IMR-90 (cell line): ENCODE results near the gene CD7. TPM values are rescaled to one million over a fixed set of nuclear protein-coding genes. Genes with fewer than 3 reads are reported as not detected.

ENCODE experiments used
- ATAC-seq: fragments of 200-7000 bp; cut with Tn5 transposase; 2 replicates; pipeline ENCODE4 v1.9.1; 2020; ENCODE audit warnings: low read depth, mild to moderate bottlenecking, moderate library complexity
- BruUV-seq: library from RNA; stranded (reverse); fragments of 400-500 nt; replicated peaks from 2 replicates; lab custom pipeline; 2021; lab: Mats Ljungman, UMichigan
- CTCF ChIA-PET: fragments of 300-600 bp; formaldehyde crosslinking; extraction: SDS; loops from one replicate; lab custom pipeline; 2021; ENCODE audit warnings: antibody characterized with exemption; lab: Yijun Ruan, JAX
- POLR2A ChIA-PET: fragments of 300-600 bp; sonication (Branson Sonifier 250); formaldehyde crosslinking; loops from one replicate; lab custom pipeline; 2022; ENCODE audit warnings: antibody characterized with exemption; ENCODE audit not compliant: unreplicated experiment; lab: Charles Lee
- DNase-seq: peaks from one replicate; pipeline ENCODE4 v3.0.0; 2013
- H2AFZ ChIP-seq: replicated peaks from 2 replicates; pipeline ENCODE3; 2013; ENCODE audit warnings: low read length, mild to moderate bottlenecking; ENCODE audit not compliant: poor library complexity
- H2AK5ac ChIP-seq: 2 replicates; pipeline ENCODE4 v1.6.1; 2013; ENCODE audit warnings: low read depth, low read length, inconsistent platforms
- H2AK9ac ChIP-seq: replicated peaks from 2 replicates; pipeline ENCODE3; 2013; ENCODE audit warnings: mild to moderate bottlenecking, low read depth, low read length, moderate library complexity; ENCODE audit not compliant: poor library complexity
- H2BK120ac ChIP-seq: 2 replicates; pipeline ENCODE4 v1.6.1; 2013; ENCODE audit warnings: low read depth, low read length, inconsistent platforms
- H2BK15ac ChIP-seq: 3 replicates; pipeline ENCODE4 v1.6.1; 2013; ENCODE audit warnings: low read depth, low read length, inconsistent platforms
- H2BK20ac ChIP-seq: 2 replicates; pipeline ENCODE4 v1.6.1; 2013; ENCODE audit warnings: low read depth, mild to moderate bottlenecking, inconsistent platforms, low read length, moderate library complexity
- H2BK5ac ChIP-seq: 2 replicates; pipeline ENCODE4 v1.6.1; 2013; ENCODE audit warnings: mild to moderate bottlenecking, low read depth, low read length, inconsistent platforms; ENCODE audit not compliant: poor library complexity, severe bottlenecking
- H3K14ac ChIP-seq: replicated peaks from 2 replicates; pipeline ENCODE4 v1.6.1; 2013; ENCODE audit warnings: low read depth, low read length, inconsistent platforms
- H3K18ac ChIP-seq: 2 replicates; pipeline ENCODE4 v1.6.1; 2013; ENCODE audit warnings: low read depth, low read length, control low read depth
- H3K23ac ChIP-seq: 2 replicates; pipeline ENCODE4 v1.6.1; 2013; ENCODE audit warnings: low read depth, low read length, inconsistent platforms
- H3K27ac ChIP-seq: 2 replicates; pipeline ENCODE4 v1.5.1; 2013; ENCODE audit warnings: mild to moderate bottlenecking, control low read depth, low read length; ENCODE audit not compliant: insufficient read depth
- H3K27me3 ChIP-seq: 2 replicates; pipeline ENCODE4 v1.6.1; 2013; ENCODE audit warnings: low read length; ENCODE audit not compliant: control insufficient read depth, insufficient read depth
- H3K36me3 ChIP-seq: 2 replicates; pipeline ENCODE4 v1.6.1; 2013; ENCODE audit warnings: low read length, mixed read lengths; ENCODE audit not compliant: control insufficient read depth, insufficient read depth
- H3K4ac ChIP-seq: 2 replicates; pipeline ENCODE4 v1.6.1; 2013; ENCODE audit warnings: low read depth, low read length, inconsistent platforms
- H3K4me1 ChIP-seq: 2 replicates; pipeline ENCODE4 v1.6.1; 2013; ENCODE audit warnings: low read length, mixed read lengths; ENCODE audit not compliant: control insufficient read depth, insufficient read depth
- H3K4me2 ChIP-seq: 2 replicates; pipeline ENCODE4 v1.6.1; 2013; ENCODE audit warnings: low read depth, mild to moderate bottlenecking, control low read depth, low read length, moderate library complexity
- H3K4me3 ChIP-seq: 2 replicates; pipeline ENCODE4 v1.5.1; 2013; ENCODE audit warnings: low read depth, mild to moderate bottlenecking, control low read depth, low read length, moderate library complexity; ENCODE audit not compliant: insufficient read depth
- H3K56ac ChIP-seq: 2 replicates; pipeline ENCODE4 v1.6.1; 2013; ENCODE audit warnings: low read length, inconsistent platforms; ENCODE audit not compliant: insufficient read depth; ENCODE audit errors: extremely low read depth
- H3K79me1 ChIP-seq, 2 experiments: 2 replicates each; pipeline ENCODE4 v1.6.1; 2013; ENCODE audit warnings: low read length in 2 of 2, inconsistent platforms in 1 of 2, low read depth in 1 of 2
- H3K9ac ChIP-seq: 2 replicates; pipeline ENCODE4 v1.6.1; 2013; ENCODE audit warnings: low read depth, low read length, control low read depth
- H3K9me1 ChIP-seq: 2 replicates; pipeline ENCODE4 v1.6.1; 2013; ENCODE audit warnings: low read length, inconsistent platforms; ENCODE audit not compliant: insufficient read depth
- H3K9me3 ChIP-seq: 2 replicates; pipeline ENCODE4 v1.6.1; 2013; ENCODE audit warnings: low read length; ENCODE audit not compliant: control insufficient read depth, insufficient read depth
- H4K20me1 ChIP-seq: 2 replicates; pipeline ENCODE4 v1.6.1; 2013; ENCODE audit warnings: low read length, inconsistent platforms; ENCODE audit not compliant: insufficient read depth
- H4K5ac ChIP-seq: 2 replicates; pipeline ENCODE4 v1.6.1; 2013; ENCODE audit warnings: mild to moderate bottlenecking, low read depth, low read length, control low read depth
- H4K8ac ChIP-seq, 2 experiments: 2 replicates each; pipeline ENCODE4 v1.6.1; 2013; ENCODE audit warnings: low read depth in 2 of 2, low read length in 2 of 2, control low read depth in 1 of 2, inconsistent platforms in 1 of 2
- H4K91ac ChIP-seq: 2 replicates; pipeline ENCODE4 v1.6.1; 2013; ENCODE audit warnings: low read depth, low read length, inconsistent platforms; ENCODE audit not compliant: insufficient read depth
- BHLHE40 ChIP-seq: fragments of 150-350 bp; IDR thresholded peaks from 2 replicates; pipeline ENCODE4 v1.6.1; 2016; ENCODE audit warnings: mild to moderate bottlenecking, low read depth, low read length
- CEBPB ChIP-seq: IDR thresholded peaks from 2 replicates; pipeline ENCODE4 v1.6.1; 2012; ENCODE audit warnings: low read depth, low read length, improper control_type of control experiment
- CHD1 ChIP-seq: IDR thresholded peaks from 2 replicates; pipeline ENCODE4 v1.6.1; 2012; ENCODE audit warnings: low read depth, low read length, improper control_type of control experiment
- FOS ChIP-seq: fragments of 150-350 bp; IDR thresholded peaks from 2 replicates; pipeline ENCODE4 v1.6.1; 2016; ENCODE audit warnings: low read depth, low read length
- MAFK ChIP-seq: IDR thresholded peaks from 2 replicates; pipeline ENCODE4 v1.6.1; 2012; ENCODE audit warnings: low read depth, low read length, improper control_type of control experiment
- MAZ ChIP-seq: IDR thresholded peaks from 2 replicates; pipeline ENCODE4 v1.6.1; 2012; ENCODE audit warnings: low read depth, mild to moderate bottlenecking, low read length, improper control_type of control experiment, moderate library complexity, borderline replicate concordance
- MXI1 ChIP-seq: IDR thresholded peaks from 2 replicates; pipeline ENCODE4 v1.6.1; 2012; ENCODE audit warnings: low read depth, mild to moderate bottlenecking, low read length, moderate library complexity, borderline replicate concordance
- RAD21 ChIP-seq: IDR thresholded peaks from 2 replicates; pipeline ENCODE4 v1.6.1; 2012; ENCODE audit warnings: low read length, improper control_type of control experiment
- RCOR1 ChIP-seq: IDR thresholded peaks from 2 replicates; pipeline ENCODE4 v1.6.1; 2012; ENCODE audit warnings: mild to moderate bottlenecking, low read length, improper control_type of control experiment; ENCODE audit not compliant: insufficient replicate concordance
- WGBS, 2 experiments: methylation state at CpG; one replicate each; pipeline versions ENCODE4 v1.1.5 to v1.1.7; 2013; ENCODE audit warnings: missing lambda C conversion rate in 2 of 2; ENCODE audit not compliant: insufficient read length in 1 of 2; ENCODE audit errors: extremely low coverage in 2 of 2; 5-methylcytosine and 5-hydroxymethylcytosine counted together
- dilution Hi-C: fragments of 300-500 bp; cut with HindIII; formaldehyde crosslinking; loops from one replicate; pipeline ENCODE4 v1.14.3; 2018; ENCODE audit warnings: low sequenced_read_pairs; ENCODE audit not compliant: unreplicated experiment
- in situ Hi-C: fragments of 300-500 bp; cut with MboI; formaldehyde crosslinking; loops from 3 replicates; pipeline ENCODE4 v1.14.3; 2019; ENCODE audit warnings: low sequenced_read_pairs, inconsistent platforms, mixed read lengths
- intact Hi-C: fragments of 100-400 bp; cut with micrococcal nuclease; formaldehyde crosslinking; loops from 2 replicates; pipeline ENCODE4 v1.10.0; 2022
- polyA plus RNA-seq, 3 experiments: library from polyadenylated mRNA; depleted of rRNA; stranded (reverse); fragments of >200 nt; gene quantifications; 2 replicates each; pipeline ENCODE4 v1.2.3, GENCODE V29; 2012; ENCODE audit warnings: low replicate concordance in 1 of 3
- total RNA-seq: library from RNA; depleted of rRNA; stranded (reverse); fragments of >200 nt; gene quantifications from 2 replicates; pipeline ENCODE4 v1.2.3, GENCODE V29; 2012

The CD7 gene
- total and polyA plus RNA-seq, 2 of the 4 experiments (the other 2 are of a cell fraction), result not detected

- TF ChIP-seq MAFK (no peak), RAD21 (no peak), MAZ (no peak), RCOR1 (no peak), CHD1 (no peak), MXI1 (no peak), FOS (no peak)
These were observed 2.9 kb upstream of the CD7 start (continued) for GRCh38 chr17:82320140-82320840.

- H3K4me1 ChIP-seq, result no peaks in the 10 kb centered on the region
- H3K27me3 ChIP-seq, result peaks cover 24% of the 10 kb centered on the region
- peaks cover 7% of the 10 kb centered on the region; the same call in 1 of the 2 replicates for H3K9me1 ChIP-seq
- no peak overlapping the region for H3K23ac ChIP-seq
- H4K20me1 ChIP-seq, result no peaks in the 10 kb centered on the region; the same call in 1 of the 2 replicates
- no peak overlapping the region for H4K91ac ChIP-seq
- no peaks in the 10 kb centered on the region for H3K36me3 ChIP-seq
- no peak overlapping the region for H2BK120ac ChIP-seq
- intact Hi-C loops (loop anchor here (5.0 to 10.0 kb wide), 3 partner anchors 52 to 285 kb away; partner anchors contain the start of genes DCXR and RAC3), in situ Hi-C loops (no loop called here), dilution Hi-C loops (no loop called here)
- no peak overlapping the region for H3K56ac ChIP-seq
- no peak overlapping the region for H2AFZ ChIP-seq
- DNase-seq (no peak), ATAC-seq (no peak)
- H3K18ac ChIP-seq, result no peak overlapping the region
- no peaks in the 10 kb centered on the region for H3K9me3 ChIP-seq
- H2AK5ac ChIP-seq, result no peak overlapping the region
- ChIA-PET CTCF (no interaction called here), POLR2A (no interaction called here)
- no peak overlapping the region for H3K27ac ChIP-seq
- H4K8ac ChIP-seq, result no peak overlapping the region
- WGBS, 2 experiments, result 97% methylated on average over 21 of the region's 35 CpGs; no CpG with 5 or more reads in 1 of the 2 experiments
- no peak overlapping the region for H3K4me3 ChIP-seq
- H2BK5ac ChIP-seq, result no peak overlapping the region
- H3K4ac ChIP-seq, result no peak overlapping the region
- no peak overlapping the region; the same call in 1 of the 2 replicates for H3K14ac ChIP-seq
- H3K4me2 ChIP-seq, result no peak overlapping the region
- no TSS peak for BruUV-seq
- H2AK9ac ChIP-seq, result no peak overlapping the region
- no peak overlapping the region for H4K5ac ChIP-seq
- H3K9ac ChIP-seq, result no peak overlapping the region
- TF ChIP-seq MXI1 (no peak), MAZ (no peak), BHLHE40 (no peak), CHD1 (no peak), RAD21 (no peak), RCOR1 (no peak), FOS (no peak), CEBPB (no peak)
- H3K79me1 ChIP-seq, result no peaks in the 10 kb centered on the region
- no peak overlapping the region for H2BK15ac ChIP-seq
- no peak overlapping the region for H2BK20ac ChIP-seq
These were observed 2.2 kb upstream of the CD7 start for GRCh38 chr17:82319619-82320062.
